ENCODE data around the gene F10.

Gene F10

GRCh38 chr13:113142876-113143275, 20.3 kb downstream of the F10 start:
- Histone ChIP-seq H3K4me3 (ENCODE audit: low read depth, low read length) (no peak overlapping the region), H3K36me3 (ENCODE audit: insufficient read depth, low read length) (no peaks in the 10 kb centered on the region), H3K27ac (ENCODE audit: low read depth, low read length) (no peak overlapping the region), H2AFZ (ENCODE audit: low read length, unreplicated experiment) (no peak overlapping the region), H3K4me1 (ENCODE audit: control insufficient read depth, insufficient read depth, low read length, unreplicated experiment) (no peaks in the 10 kb centered on the region), H3K27me3 (ENCODE audit: insufficient read depth, low read length) (no peaks in the 10 kb centered on the region), H3K79me2 (ENCODE audit: control insufficient read depth, insufficient read depth, low read length, unreplicated experiment) (no peaks in the 10 kb centered on the region)

GRCh38 chr13:113143466-113144254, 21.1 kb downstream of the F10 start:
- Histone ChIP-seq H3K36me3 (ENCODE audit: insufficient read depth, low read length) (no peaks in the 10 kb centered on the region), H3K4me3 (ENCODE audit: low read depth, low read length) (no peak overlapping the region), H3K79me2 (ENCODE audit: control insufficient read depth, insufficient read depth, low read length, unreplicated experiment) (no peaks in the 10 kb centered on the region), H3K27me3 (ENCODE audit: insufficient read depth, low read length) (no peaks in the 10 kb centered on the region), H3K4me1 (ENCODE audit: control insufficient read depth, insufficient read depth, low read length, unreplicated experiment) (no peaks in the 10 kb centered on the region), H2AFZ (ENCODE audit: low read length, unreplicated experiment) (no peak overlapping the region), H3K27ac (ENCODE audit: low read depth, low read length) (no peak overlapping the region)

GRCh38 chr13:113144255-113144629, 21.6 kb downstream of the F10 start:
- Histone ChIP-seq H3K27me3 (ENCODE audit: insufficient read depth, low read length) (no peaks in the 10 kb centered on the region), H3K4me3 (ENCODE audit: low read depth, low read length) (no peak overlapping the region), H3K27ac (ENCODE audit: low read depth, low read length) (no peak overlapping the region), H3K36me3 (ENCODE audit: insufficient read depth, low read length) (no peaks in the 10 kb centered on the region), H2AFZ (ENCODE audit: low read length, unreplicated experiment) (no peak overlapping the region), H3K79me2 (ENCODE audit: control insufficient read depth, insufficient read depth, low read length, unreplicated experiment) (no peaks in the 10 kb centered on the region), H3K4me1 (ENCODE audit: control insufficient read depth, insufficient read depth, low read length, unreplicated experiment) (no peaks in the 10 kb centered on the region)

- Histone ChIP-seq H3K36me3 (ENCODE audit: insufficient read depth, low read length) (no peaks in the 10 kb centered on the region), H3K27me3 (ENCODE audit: insufficient read depth, low read length) (no peaks in the 10 kb centered on the region), H3K4me3 (ENCODE audit: low read depth, low read length) (no peak overlapping the region), H2AFZ (ENCODE audit: low read length, unreplicated experiment) (no peak overlapping the region), H3K27ac (ENCODE audit: low read depth, low read length) (no peak overlapping the region), H3K79me2 (ENCODE audit: control insufficient read depth, insufficient read depth, low read length, unreplicated experiment) (no peaks in the 10 kb centered on the region), H3K4me1 (ENCODE audit: control insufficient read depth, insufficient read depth, low read length, unreplicated experiment) (no peaks in the 10 kb centered on the region)
Observed at GRCh38 chr13:113145496-113145895, 22.9 kb downstream of the F10 start.

GRCh38 chr13:113145911-113146598, 23.5 kb downstream of the F10 start:
- Histone ChIP-seq H3K27ac (ENCODE audit: low read depth, low read length) (no peak overlapping the region), H3K79me2 (ENCODE audit: control insufficient read depth, insufficient read depth, low read length, unreplicated experiment) (no peaks in the 10 kb centered on the region), H3K27me3 (ENCODE audit: insufficient read depth, low read length) (no peaks in the 10 kb centered on the region), H3K36me3 (ENCODE audit: insufficient read depth, low read length) (no peaks in the 10 kb centered on the region), H2AFZ (ENCODE audit: low read length, unreplicated experiment) (no peak overlapping the region), H3K4me3 (ENCODE audit: low read depth, low read length) (no peak overlapping the region), H3K4me1 (ENCODE audit: control insufficient read depth, insufficient read depth, low read length, unreplicated experiment) (no peaks in the 10 kb centered on the region)

GRCh38 chr13:113146750-113147149, 24.2 kb downstream of the F10 start:
- Histone ChIP-seq H3K4me3 (ENCODE audit: low read depth, low read length) (no peak overlapping the region), H3K79me2 (ENCODE audit: control insufficient read depth, insufficient read depth, low read length, unreplicated experiment) (no peaks in the 10 kb centered on the region), H3K36me3 (ENCODE audit: insufficient read depth, low read length) (no peaks in the 10 kb centered on the region), H3K4me1 (ENCODE audit: control insufficient read depth, insufficient read depth, low read length, unreplicated experiment) (no peaks in the 10 kb centered on the region), H3K27me3 (ENCODE audit: insufficient read depth, low read length) (no peaks in the 10 kb centered on the region), H3K27ac (ENCODE audit: low read depth, low read length) (no peak overlapping the region), H2AFZ (ENCODE audit: low read length, unreplicated experiment) (no peak overlapping the region)

GRCh38 chr13:113147206-113147605, 24.6 kb downstream of the F10 start:
- H3K4me3 ChIP-seq (ENCODE audit: low read depth, low read length) = no peak overlapping the region
- no peaks in the 10 kb centered on the region for H3K36me3 ChIP-seq (ENCODE audit: insufficient read depth, low read length)
- no peaks in the 10 kb centered on the region for H3K27me3 ChIP-seq (ENCODE audit: insufficient read depth, low read length)
- no peak overlapping the region for H2AFZ ChIP-seq (ENCODE audit: low read length, unreplicated experiment)
- no peak overlapping the region for H3K27ac ChIP-seq (ENCODE audit: low read depth, low read length)
- no peaks in the 10 kb centered on the region for H3K4me1 ChIP-seq (ENCODE audit: control insufficient read depth, insufficient read depth, low read length, unreplicated experiment)
- H3K79me2 ChIP-seq (ENCODE audit: control insufficient read depth, insufficient read depth, low read length, unreplicated experiment) = no peaks in the 10 kb centered on the region

- no peak overlapping the region for H3K27ac ChIP-seq (ENCODE audit: low read depth, low read length)
- no peak overlapping the region for H2AFZ ChIP-seq (ENCODE audit: low read length, unreplicated experiment)
- H3K4me1 ChIP-seq (ENCODE audit: control insufficient read depth, insufficient read depth, low read length, unreplicated experiment) = peaks cover 2% of the 10 kb centered on the region
- no peaks in the 10 kb centered on the region for H3K79me2 ChIP-seq (ENCODE audit: control insufficient read depth, insufficient read depth, low read length, unreplicated experiment)
- H3K36me3 ChIP-seq (ENCODE audit: insufficient read depth, low read length) = no peaks in the 10 kb centered on the region
- no peak overlapping the region for H3K4me3 ChIP-seq (ENCODE audit: low read depth, low read length)
- no peaks in the 10 kb centered on the region for H3K27me3 ChIP-seq (ENCODE audit: insufficient read depth, low read length)
Observed at GRCh38 chr13:113148407-113148806, 25.8 kb downstream of the F10 start.

GRCh38 chr13:113148940-113149503, 26.4 kb downstream of the F10 start:
- Histone ChIP-seq H3K79me2 (ENCODE audit: control insufficient read depth, insufficient read depth, low read length, unreplicated experiment) (no peaks in the 10 kb centered on the region), H2AFZ (ENCODE audit: low read length, unreplicated experiment) (no peak overlapping the region), H3K4me3 (ENCODE audit: low read depth, low read length) (no peak overlapping the region), H3K36me3 (ENCODE audit: insufficient read depth, low read length) (no peaks in the 10 kb centered on the region), H3K4me1 (ENCODE audit: control insufficient read depth, insufficient read depth, low read length, unreplicated experiment) (peaks cover 5% of the 10 kb centered on the region), H3K27me3 (ENCODE audit: insufficient read depth, low read length) (no peaks in the 10 kb centered on the region), H3K27ac (ENCODE audit: low read depth, low read length) (no peak overlapping the region)

GRCh38 chr13:113149711-113150549, 27.3 kb downstream of the F10 start:
- H2AFZ ChIP-seq (ENCODE audit: low read length, unreplicated experiment) = no peak overlapping the region
- H3K79me2 ChIP-seq (ENCODE audit: control insufficient read depth, insufficient read depth, low read length, unreplicated experiment) = no peaks in the 10 kb centered on the region
- peaks cover 5% of the 10 kb centered on the region for H3K4me1 ChIP-seq (ENCODE audit: control insufficient read depth, insufficient read depth, low read length, unreplicated experiment)
- no peak overlapping the region for H3K27ac ChIP-seq (ENCODE audit: low read depth, low read length)
- no peaks in the 10 kb centered on the region for H3K36me3 ChIP-seq (ENCODE audit: insufficient read depth, low read length)
- no peaks in the 10 kb centered on the region for H3K27me3 ChIP-seq (ENCODE audit: insufficient read depth, low read length)
- H3K4me3 ChIP-seq (ENCODE audit: low read depth, low read length) = no peak overlapping the region
